ENCODE data around the gene CCBE1.

CCBE1 gene

DNA sequence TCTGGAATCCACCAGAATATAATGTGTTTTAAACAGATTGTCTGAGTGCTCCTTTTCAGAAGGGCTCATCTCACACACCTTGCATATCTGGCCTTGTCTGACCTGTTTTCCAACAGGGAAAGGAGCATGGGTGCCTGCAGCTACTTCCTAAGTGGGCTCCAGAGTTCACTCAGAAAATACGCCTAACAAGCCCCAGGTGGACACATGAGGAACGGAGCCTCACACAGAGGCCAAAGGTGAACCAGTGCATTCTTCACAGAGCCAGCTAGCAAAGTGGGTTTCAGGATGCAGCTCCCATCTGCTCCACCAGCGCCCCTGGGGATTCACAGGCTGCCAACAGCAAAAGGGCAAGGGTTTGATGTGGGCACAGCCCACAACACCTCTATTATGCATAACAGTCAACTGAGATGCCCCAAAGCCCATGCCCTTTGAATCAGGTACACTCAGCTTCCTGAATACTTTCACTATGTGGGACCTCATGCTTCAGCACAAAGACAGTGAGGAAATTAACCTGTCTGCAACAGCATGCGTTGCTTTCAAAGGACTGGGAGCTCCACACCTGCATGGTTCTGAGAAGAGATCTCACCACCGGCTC lies 86.6 kb downstream of the CCBE1 start:
- peak; percentile 0 for DNase-seq

DNA sequence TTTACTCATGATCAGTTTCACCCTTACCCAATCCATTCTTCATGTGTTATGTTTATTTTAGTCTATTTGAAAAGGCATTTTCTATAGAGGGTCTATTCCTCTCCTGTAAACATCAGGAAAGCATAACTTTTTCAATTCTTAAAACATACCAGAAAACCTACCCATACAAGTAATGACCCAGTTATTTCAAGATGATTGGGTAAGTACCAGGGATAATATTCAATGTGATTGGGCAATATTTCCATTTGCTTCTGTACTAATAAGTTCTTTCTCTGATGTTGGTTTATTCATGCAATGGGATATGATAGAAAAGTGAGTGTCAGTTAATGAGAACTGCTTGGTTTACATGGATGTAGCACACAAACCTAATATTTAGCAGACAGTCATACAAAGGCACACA lies 87.6 kb downstream of the CCBE1 start:
- no peak for DNase-seq

DNA sequence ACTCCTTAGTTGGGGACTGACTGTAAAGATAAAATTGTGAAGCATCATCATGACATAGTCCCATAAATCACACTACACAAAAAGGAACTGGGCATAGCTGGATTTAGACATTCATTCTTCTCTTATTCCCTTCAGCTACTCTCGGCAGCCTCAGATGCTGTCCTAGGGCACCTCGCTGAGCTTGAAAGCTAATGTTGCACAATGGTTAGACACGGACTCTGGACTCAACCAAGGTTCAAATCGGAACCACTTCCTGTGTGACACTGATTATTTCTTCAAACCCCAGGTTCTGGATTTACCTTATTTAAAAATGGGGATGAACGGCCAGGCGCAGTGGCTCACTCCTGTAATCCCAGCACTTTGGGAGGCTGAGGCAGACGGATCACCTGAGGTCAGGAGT lies 89.8 kb downstream of the CCBE1 start:
- DNase-seq = no peak

DNA sequence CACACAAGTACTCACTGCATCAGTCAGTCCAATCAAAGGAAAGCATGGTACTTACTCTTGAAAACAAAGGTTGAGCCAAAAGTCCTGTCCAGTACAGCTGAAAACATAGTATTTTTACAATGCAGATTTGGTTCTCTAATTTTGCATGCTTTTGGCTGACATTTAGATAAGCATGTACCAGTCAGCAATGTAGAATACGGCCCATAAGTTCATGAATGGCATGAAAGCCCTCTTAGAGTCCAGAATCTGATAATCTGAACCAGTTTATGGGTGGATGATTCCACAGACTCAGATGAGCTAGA lies 90.2 kb downstream of the CCBE1 start:
- no peak for DNase-seq

DNA sequence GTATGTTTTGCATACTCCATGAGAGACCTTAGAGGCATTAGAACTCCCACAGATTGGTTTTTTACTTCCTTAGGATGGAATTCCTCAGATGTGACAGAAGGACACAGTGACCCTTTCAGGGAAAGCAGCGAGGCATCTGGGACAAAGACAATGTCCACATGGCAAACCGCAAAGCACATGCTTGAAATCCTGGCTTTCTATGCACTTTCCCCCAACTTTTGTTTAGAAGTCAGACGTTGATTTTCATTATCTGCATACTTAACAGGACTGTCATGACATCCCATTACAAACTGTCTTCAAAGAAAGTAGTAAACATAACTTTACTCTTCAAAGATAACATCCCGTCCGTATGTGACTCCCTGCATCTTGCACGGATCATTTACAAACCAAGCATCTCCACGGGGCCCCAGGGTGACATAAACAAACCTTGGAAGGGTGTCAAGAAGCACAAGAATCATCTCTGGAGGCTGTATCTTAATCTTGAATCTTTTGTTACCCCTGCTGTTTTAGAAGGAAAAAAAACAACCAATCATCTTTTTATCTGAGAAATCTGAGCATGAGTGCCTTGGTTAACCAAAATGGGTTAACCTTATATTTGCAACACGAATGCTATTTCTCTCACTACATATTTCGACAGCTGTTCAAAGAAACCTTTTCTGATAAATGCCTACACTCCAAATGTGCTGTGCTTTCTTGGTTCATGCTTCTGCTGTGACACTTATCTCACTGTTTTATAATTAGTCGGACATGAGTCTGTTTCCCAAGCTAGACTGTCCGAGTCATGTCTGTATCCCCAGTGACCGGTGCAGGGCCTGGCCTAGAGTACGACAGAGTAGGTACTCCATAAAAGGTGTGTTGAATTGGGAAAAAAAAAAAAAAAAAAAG lies 90.8 kb downstream of the CCBE1 start:
- no peak for DNase-seq

DNA sequence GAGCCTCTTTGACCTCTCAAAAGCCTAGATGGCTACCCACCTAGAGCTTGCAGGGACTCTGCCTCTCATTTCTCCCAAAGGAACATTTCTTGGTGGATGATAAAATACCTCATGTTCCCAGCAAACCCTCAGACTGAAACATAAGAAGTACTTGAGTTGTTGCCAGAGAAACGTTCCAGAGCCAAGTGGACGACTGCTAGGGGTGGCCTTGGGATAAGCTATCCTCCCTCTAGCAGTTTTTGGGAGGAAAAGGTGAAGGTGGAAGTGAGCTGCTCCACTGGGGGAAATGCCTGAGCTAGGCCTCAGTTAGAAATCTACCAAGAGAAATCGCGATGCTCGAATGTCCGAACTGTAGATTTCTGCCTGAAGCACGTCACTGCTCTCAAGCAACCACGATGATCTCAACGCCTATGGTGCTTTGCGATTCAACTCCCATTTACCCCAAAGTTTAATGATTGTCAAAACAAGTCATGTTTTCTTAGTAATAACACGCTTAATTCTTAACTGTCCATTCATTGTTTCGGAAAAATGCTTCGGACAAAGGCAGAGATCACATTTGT lies 91.5 kb downstream of the CCBE1 start:
- no peak for DNase-seq

DNA sequence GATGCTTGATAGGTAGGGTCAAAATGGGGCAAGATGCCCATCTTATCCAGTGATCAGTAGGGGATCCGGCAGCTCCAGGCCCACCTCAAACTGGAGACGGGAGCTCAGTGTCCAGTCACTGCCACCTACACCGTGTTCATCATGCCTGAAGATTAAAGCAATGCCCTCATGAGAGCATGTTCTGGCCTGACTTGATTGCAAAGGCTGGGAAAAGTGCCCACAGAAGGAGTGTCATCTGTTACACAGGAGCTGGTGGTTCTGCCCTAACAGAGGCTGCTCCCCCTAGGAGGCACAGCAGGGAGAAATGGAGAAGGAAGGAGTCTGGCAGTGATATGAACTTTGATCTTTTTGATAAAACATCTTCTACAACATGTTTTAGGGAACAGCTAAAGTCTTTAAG lies 92.3 kb downstream of the CCBE1 start:
- DNase-seq = peak; percentile 30

DNA sequence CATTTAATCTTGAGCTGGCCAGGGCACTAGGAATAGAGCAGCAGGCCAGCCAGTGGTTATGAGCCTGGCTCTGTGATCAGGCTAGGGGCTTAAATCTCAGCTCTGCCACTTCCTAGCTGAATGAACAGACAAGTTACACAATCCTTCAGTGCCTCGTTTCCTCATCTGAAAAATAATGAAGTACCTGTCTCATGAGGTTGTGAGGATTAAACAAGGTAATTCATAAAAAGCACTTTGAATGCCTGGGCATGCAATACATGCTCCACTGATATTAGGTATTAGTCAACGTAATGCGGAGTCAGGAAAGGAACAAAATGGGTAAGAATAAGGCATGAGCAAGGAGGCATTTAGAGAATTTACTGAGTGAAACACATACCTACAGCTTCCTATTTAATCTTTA lies 100.2 kb downstream of the CCBE1 start:
- DNase-seq = no peak

DNA sequence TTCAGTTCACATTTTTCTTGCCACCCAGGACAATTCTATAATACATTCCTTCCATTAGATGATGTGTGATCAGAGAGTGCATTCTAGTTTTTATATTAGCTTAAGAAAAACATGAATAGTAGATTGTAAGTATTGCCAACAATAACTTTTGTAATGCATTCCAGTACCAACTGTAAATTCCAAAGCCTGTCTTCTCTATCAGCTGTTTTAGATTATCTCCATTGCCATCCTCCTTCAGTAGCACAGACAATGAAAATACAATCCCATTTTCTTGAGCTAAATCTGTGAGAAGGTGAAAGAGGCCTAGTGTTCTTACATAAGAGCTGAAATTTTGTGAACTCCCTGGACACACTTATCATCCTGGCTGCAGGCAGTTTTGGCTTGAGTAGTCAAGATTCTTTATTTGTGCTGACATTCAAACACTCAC lies 103.9 kb downstream of the CCBE1 start:
- no peak for DNase-seq

DNA sequence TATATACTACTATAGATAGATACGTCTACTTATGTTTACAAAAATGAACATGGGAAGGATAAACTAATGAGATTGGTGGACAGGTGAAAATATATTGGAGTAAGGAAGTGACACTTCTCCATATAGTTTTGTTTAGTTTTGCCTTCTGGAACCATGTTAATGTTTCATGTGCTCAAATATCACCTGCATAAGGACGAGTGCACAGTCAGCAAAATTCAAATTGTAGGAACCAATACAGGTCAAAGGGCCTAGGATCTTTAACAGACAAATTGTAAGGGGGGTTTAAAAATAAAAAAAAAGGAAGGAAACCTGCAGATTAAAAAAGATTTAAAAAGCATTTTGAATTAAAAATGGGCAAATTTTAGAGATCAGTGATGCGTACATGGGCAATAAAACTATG lies 104.6 kb downstream of the CCBE1 start:
- DNase-seq = no peak

DNA sequence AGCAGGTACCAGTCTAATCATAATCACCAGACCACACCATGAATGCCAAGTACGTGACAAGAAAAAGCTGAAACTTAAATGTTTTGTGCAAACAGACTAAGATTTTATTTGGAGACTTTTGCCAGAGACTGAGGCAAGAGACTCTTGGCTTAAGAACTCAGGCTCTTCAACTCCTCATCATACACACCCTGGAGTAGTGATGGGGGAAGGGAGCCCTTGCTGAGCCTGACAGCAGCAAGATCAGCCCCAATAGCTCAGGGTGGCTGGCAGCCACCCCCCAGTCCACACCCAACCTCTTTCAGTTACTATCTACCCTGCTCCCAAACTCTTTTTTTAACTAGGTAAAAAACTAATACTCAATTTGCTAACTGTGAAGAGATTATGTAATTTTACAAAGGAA lies 114.8 kb downstream of the CCBE1 start:
- no peak for DNase-seq

DNA sequence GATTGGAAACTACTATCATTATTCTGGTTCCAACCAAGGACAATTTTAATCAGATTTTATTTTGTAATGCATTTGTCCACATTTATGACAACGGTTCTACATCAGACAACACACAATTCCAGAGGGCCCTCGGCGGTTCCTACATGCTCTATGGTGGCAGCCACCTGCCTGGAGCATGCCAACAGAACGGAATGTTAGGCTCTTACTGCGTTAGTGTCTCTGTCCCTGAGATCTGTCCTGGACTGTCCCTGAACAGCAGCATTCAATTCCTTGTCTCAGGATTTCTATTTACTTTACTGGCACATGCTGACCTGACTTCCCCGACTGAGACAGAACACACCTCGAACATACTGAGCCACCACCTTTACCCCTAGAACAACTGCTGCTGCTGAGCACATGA lies 117.7 kb downstream of the CCBE1 start:
- DNase-seq = no peak

DNA sequence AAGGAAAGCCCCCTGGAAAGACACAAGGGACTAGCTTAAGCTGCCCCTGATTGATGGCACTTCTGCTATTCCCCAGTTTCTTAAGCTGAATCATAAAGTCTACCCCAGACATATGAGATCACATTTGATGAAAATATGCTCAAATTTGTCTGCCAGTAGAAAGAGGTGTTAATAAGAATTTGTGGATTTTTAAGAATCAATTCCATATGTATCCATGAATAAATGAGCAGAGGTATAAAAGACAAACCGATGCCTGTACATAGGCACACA lies 119.9 kb downstream of the CCBE1 start:
- no peak for DNase-seq

DNA sequence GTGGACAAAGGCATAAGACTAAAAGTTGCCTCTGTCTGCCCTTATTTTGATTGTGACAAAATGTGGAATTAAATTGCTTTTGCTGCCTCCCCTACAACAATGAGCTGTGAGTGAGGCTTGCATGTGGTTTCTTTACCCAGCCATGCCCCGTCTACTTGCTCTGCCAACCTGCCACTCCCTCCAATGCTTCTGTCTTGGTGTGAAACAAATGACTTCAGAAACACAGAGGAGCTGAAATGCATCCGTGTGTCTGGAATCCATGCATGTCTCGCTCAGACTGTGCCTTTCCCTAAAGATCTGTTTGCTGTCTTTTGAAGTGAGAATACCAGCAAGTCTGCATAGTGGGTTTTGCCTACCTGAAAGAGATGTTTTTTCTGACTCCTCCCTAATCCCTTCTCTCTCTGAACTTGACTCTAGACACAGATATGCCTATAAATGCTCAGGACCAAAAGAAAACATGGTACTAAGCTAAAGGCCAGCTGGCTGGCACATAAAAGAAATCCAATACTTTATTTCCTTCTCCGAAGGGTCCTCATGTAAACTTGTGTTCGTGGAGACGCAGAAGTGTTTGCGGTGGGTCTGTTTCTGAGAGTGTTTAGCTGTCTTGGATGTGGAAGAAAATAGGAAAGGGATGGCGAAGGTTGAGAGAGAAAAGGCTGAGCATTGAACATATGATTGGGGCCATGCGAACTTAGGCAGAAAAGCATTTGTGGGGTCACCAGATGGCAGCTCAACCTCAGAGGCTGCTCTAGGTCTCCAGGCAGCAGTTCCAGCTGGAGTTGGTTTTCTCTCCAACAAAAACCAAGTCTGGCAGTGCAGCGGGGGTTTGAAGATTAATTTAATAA lies 120.5 kb downstream of the CCBE1 start:
- DNase-seq = peak; percentile 26

DNA sequence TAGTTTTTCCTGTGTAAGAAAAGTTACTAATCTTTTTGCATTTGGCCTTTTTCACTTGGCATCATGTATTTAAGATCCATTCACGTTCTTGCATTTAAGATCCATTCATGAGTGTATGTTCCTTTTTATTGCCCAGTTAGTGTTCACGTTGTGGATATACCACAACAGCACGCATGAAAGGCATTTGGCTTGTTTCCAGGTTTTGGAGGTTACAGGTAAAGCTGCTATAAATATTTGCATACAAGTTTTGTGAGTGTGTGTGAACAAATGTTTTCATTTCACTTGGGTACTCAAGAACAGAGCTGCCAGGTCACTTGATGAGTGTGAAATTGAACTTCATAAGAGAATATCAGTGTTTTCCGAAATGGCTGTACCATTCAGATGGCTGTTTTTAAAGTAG lies 121.2 kb downstream of the CCBE1 start:
- DNase-seq = no peak

DNA sequence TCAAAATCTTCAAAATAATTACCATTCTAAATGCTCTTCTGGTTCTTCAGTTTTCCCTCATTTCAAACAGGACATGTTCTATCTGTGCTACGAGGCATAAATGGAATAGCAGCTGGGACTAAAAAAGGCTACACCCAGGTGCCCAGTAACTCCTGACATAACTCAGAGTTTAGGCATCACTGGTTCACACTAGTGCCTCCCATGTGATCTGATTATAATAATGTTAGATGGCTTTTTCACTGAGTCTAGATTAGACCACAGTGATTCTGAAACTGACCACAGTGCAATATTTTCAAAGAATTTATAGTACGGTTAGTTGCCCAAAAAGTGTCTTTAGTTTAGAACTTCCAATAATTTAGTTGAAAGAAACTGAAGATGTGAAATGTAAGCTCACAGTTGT lies 123.3 kb downstream of the CCBE1 start:
- DNase-seq = no peak

DNA sequence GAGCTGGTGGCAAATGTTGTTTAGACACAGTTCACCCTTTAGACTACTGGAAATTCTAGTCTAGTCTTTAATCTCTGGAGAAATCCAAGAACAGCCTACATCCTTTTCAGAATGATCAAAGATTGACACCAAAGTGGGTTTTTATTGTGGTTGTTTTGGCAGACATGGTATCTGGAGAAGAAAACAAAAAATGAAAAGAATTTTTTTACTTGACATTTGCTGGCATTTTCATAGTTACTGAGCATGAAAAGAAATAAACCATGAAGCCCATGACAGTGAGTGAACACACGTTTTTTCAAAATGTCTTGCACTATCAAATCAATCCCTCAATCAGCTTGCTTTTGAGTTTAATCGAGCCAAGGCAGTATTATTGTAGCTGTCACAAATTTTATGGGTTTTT lies 125.3 kb downstream of the CCBE1 start:
- DNase-seq = no peak

DNA sequence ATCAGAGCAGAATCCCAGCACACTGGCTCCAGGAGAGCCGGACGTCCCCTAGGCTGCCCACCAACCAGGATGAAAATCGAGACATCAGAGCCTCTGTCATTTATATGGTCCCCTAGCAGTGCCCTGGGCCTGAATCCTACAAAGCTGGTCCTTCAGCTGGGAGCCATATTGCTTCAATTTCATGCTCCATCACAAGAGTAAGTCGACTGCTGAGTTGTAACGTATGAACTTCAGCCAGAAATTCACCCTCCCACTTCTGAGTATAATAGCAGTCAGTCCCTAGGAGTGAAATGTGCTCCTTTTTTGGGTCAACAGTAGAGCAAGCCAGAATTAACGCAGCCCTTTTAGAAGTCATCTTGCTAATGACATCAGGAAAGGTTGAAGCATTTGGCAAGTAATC lies 126.4 kb downstream of the CCBE1 start:
- no peak for DNase-seq

DNA sequence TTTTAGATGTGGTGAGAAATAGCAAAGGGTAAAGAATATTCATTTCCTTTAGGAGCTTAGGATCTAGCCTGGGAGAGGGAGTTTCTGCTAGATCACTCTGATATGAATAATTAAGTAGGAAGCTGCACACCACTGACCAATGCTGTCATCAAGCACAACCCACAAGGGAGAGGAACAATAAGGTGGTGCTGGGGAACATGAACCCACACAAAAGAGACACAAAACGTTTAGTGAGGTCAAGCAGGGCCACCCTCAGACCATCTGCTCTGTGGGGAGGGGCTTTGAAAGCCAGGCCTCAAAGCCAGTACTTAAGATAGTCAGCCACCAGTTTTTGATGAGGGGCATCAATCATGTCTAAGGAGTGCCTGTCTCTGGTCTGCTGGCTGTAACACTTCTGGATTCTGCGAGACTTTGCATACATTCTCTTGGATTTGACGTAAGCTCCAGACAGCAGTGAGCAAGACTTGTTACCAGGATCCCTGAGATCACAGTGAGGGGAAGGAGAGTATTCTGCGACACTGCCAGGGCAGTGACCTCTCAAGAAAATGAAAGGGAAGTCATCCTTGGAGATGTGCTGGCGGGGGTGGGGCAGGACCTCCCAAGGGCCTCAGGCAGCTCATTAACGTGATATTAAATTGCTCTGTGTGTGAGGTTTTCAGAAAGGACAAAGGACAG lies 127.0 kb downstream of the CCBE1 start:
- no peak for DNase-seq

DNA sequence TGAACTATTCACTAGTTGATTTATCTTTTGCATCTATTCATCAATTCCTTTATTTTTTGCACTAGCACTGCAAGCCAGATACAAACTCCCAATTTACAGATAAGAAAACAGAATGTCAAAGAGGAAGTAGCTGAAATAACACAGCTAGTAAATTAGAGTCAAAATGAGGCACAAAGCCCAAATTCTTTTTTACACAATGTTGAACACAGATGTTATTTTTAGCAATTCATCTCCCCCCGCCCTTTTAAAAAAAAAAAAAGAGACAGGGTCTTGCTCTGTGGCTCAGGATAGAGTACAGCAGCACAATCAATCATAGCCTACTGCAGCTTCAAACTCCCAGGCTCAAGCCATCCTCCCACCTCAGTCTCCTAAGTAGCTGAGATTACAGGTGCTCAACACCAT lies 127.8 kb downstream of the CCBE1 start:
- peak; percentile 11 for DNase-seq

DNA sequence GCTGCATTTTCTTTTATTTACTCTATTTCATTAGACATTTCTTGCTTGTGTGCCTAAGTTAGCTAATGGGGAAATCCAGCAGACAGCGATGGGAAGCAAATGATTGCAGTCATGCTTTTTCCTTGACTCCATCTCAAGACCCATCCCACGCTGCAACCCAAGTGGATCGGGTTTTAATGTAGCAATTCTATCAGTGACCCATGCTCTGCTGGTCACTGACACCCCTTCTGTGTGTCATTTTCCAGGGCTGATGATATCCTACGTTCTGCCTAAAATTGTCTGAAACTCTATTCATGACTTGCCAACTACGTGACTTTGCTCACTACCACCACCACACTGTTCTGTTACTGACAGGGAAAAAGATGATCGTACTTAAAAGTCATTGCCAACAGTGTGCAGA lies 129.8 kb downstream of the CCBE1 start:
- no peak for DNase-seq

DNA sequence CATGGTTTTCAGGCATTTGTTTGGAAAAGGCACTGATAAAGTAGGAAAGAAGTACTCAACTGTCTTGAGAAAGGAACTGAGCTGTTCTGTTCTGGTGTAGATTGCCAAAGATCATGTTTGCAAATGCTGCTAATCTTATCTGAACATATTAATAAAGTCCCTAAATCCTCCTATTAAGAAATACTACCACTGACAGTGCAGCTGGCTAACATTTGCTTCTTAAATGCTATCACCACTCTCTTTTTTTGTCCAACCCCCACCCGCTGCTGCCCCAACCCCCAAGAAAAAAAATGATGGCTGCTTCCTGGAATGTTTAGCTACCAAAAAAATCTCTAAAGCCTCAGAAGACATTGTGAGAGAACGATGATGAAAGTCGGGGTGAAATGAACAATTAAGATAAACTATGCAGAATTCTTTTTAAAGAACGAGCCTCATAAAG lies 130.7 kb downstream of the CCBE1 start:
- DNase-seq = no peak

DNA sequence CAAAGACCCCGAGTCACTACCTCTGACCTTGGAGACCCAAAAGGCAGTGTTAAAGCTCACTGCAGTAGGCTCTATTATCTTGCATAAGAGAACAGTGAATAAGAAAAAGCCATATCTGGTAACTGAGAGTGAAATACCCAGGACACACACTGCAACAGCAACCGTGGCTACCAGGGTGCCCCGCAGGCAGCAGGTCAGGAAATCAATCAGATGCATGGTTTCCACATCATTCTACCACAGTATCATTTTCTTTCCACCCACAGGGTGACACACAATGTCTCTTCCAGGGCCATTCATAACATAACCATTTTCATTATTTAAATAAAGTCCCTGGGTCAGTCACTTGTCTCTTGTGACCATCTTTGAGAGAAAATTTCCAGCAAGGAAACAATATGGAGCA lies 131.3 kb downstream of the CCBE1 start:
- DNase-seq = no peak

All from NCI-H1694 treated with DMSO at 0.1 percent for 48 hours (cell line).